ENCODE results near the gene FSIP2. TPM values are rescaled to one million over a fixed set of nuclear protein-coding genes. Genes with fewer than 3 reads are reported as not detected.

FSIP2 gene
- total and polyA plus RNA-seq, 2 of the 8 experiments (the other 6 are each of a cell fraction or from before 2014, with no cell fraction given) = 0.47 to 1.4 TPM

DNA sequence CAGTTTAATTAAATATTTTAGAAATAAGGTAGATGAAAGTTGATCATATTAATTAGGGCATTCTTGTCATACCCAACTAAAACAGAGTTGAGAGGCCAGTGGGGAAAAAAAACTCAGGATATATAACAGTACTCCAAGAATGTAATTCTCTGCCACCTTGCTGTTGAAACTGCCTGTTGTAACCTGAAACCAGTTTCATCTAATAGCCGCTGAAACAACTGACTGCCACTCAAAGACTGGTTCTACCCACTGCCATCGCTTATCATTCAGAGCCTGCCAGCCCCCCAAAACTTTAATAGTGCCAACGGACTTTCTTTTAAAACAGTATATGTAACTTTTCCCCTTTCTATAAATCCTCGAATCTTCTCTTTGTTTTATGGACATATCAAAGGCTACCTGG is 37.7 kb upstream of the FSIP2 start:
- Histone ChIP-seq H4K5ac (ENCODE audit: insufficient read length, low read depth, low read length) (no peak overlapping the region), H3K4me2 (ENCODE audit: insufficient read depth in 1 of 2, low read depth in 2 of 2, low read length in 2 of 2) (no peak overlapping the region), H4K8ac (ENCODE audit: extremely low read depth, insufficient read depth, low read length) (no peak overlapping the region), H3K9me3 (ENCODE audit: insufficient read depth in 2 of 2, low read depth in 1 of 2, low read length in 1 of 2) (no peaks in the 10 kb centered on the region), H3K56ac (replicated peaks; ENCODE audit: insufficient read length, low read depth, low read length) (no peak overlapping the region), H4K20me1 (replicated peaks in 1 of 2; ENCODE audit: control insufficient read depth in 1 of 2, insufficient read depth in 2 of 2, low read length in 2 of 2) (no peaks in the 10 kb centered on the region), H3K4ac (replicated peaks; ENCODE audit: insufficient read length, low read depth, low read length) (no peak overlapping the region), H2BK20ac (ENCODE audit: low read length) (no peak overlapping the region), H3K36me3 (ENCODE audit: control insufficient read depth in 2 of 4, insufficient read depth in 4 of 4, low read length in 3 of 4) (no peaks in the 10 kb centered on the region), H4K91ac (replicated peaks; ENCODE audit: insufficient read length, low read length) (no peak overlapping the region), H2BK120ac (replicated peaks; ENCODE audit: low read depth, low read length) (no peak overlapping the region), H3K79me2 (ENCODE audit: control insufficient read depth in 1 of 2, insufficient read depth in 2 of 2, low read length in 2 of 2) (no peaks in the 10 kb centered on the region), H3K9ac (replicated peaks in 1 of 4; ENCODE audit: extremely low read depth in 1 of 4, low read depth in 3 of 4, low read length in 3 of 4) (no peak overlapping the region), H3K79me1 (ENCODE audit: low read depth, low read length) (no peaks in the 10 kb centered on the region), H2AFZ (ENCODE audit: low read length) (no peak overlapping the region), H2AK5ac (ENCODE audit: low read depth, low read length) (no peak overlapping the region), H3K4me1 (replicated peaks in 1 of 4; ENCODE audit: control insufficient read depth in 3 of 4, insufficient read depth in 4 of 4, low read length in 3 of 4) (0 out of 7 replicates have a peak, but pooled peaks cover 0 to 5% (median 0%) of the 10 kb centered on the region in 4 experiments), H3K23ac (ENCODE audit: insufficient read length) (no peak overlapping the region), H3K23me2 (ENCODE audit: low read depth, low read length) (no peaks in the 10 kb centered on the region), H2BK15ac (ENCODE audit: low read length) (no peak overlapping the region), H3K27me3 (replicated peaks in 1 of 4; ENCODE audit: control insufficient read depth in 3 of 4, extremely low read depth in 1 of 4, insufficient read depth in 3 of 4, low read length in 3 of 4) (no peaks in the 10 kb centered on the region), H3K14ac (ENCODE audit: insufficient read length) (no peak overlapping the region), H3K18ac (ENCODE audit: extremely low read depth, low read length) (no peak overlapping the region), H2BK12ac (ENCODE audit: low read depth, low read length) (no peak overlapping the region), H3K4me3 (ENCODE audit: extremely low read depth in 1 of 4, insufficient read depth in 2 of 4, low read depth in 3 of 4, low read length in 4 of 4) (no peak overlapping the region), H2BK5ac (ENCODE audit: low read depth, low read length) (no peak overlapping the region), H3K27ac (ENCODE audit: low read depth, low read length) (no peak overlapping the region)
- TF ChIP-seq BCL11A (IDR thresholded peaks at IDR 0.05; ENCODE audit: low read depth in 2 of 2, low read length in 2 of 2) = no peak
- TF ChIP-seq CBX8 (IDR thresholded peaks at IDR 0.05; ENCODE audit: borderline replicate concordance, low read depth, low read length) = no peak
- 0 out of 2 replicates have a peak, but pooled peaks have one; percentile 13 for TF ChIP-seq SIX5 (IDR thresholded peaks at IDR 0.05; ENCODE audit: low read depth, low read length)
- CTCF ChIA-PET (ENCODE audit: partially characterized antibody) = interaction anchor here (2.1 kb wide), 1 partner anchor 38 kb away, joined by 6 read pairs; no protein-coding TSS in a partner anchor
- POLR2A ChIA-PET (ENCODE audit: partially characterized antibody) = no interaction called here
- FAIRE-seq (no peak), DNase-seq (ENCODE audit: low read depth in 1 of 2, low spot score in 2 of 2) (no peak)
- WGBS, 2 experiments (ENCODE audit: extremely low coverage in 1 of 2, insufficient coverage in 1 of 2, insufficient read length in 1 of 2, insufficient replicate concordance in 2 of 2, low coverage in 1 of 2, low lambda C conversion rate in 2 of 2, missing lambda C conversion rate in 1 of 2) = 50% methylated on average over 4 of the region's 4 CpGs; no CpG with 5 or more reads in 1 of the 2 experiments

Data from H1 (cell line).